Skeletal muscle cell (primary cell): Measurements from ENCODE around the gene DNAJA4.

Experiments
- DNase-seq: peaks from one replicate; pipeline ENCODE4 v3.0.0-alpha.2; 2010; ENCODE audit warnings: low read depth
- H3K4me3 ChIP-seq: 2 replicates; pipeline ENCODE4 v1.5.1; 2011; ENCODE audit warnings: low read depth, mild to moderate bottlenecking, control low read depth, low read length, moderate library complexity

Gene DNAJA4

GRCh38 chr15:78272316-78272715 lies 8.0 kb downstream of the DNAJA4 start:
- no peak overlapping the region for H3K4me3 ChIP-seq
- DNase-seq: no peak

GRCh38 chr15:78272776-78273175 lies 8.4 kb downstream of the DNAJA4 start:
- no peak for DNase-seq
- no peak overlapping the region for H3K4me3 ChIP-seq

- no peak for DNase-seq
- H3K4me3 ChIP-seq: no peak overlapping the region
These were observed 10.6 kb downstream of the DNAJA4 start for GRCh38 chr15:78274994-78275393.

- no peak for DNase-seq
- no peak overlapping the region for H3K4me3 ChIP-seq
These were observed 11.9 kb downstream of the DNAJA4 start for GRCh38 chr15:78276064-78276943.

GRCh38 chr15:78280319-78281072 lies 16.1 kb downstream of the DNAJA4 start:
- no peak for DNase-seq
- H3K4me3 ChIP-seq: no peak overlapping the region

- no peak overlapping the region for H3K4me3 ChIP-seq
- no peak for DNase-seq
These were observed 18.0 kb downstream of the DNAJA4 start for GRCh38 chr15:78282324-78282723.

GRCh38 chr15:78284758-78285157 lies 20.4 kb downstream of the DNAJA4 start:
- no peak for DNase-seq
- no peak overlapping the region for H3K4me3 ChIP-seq

- DNase-seq: no peak
These were observed 25.9 kb downstream of the DNAJA4 start for GRCh38 chr15:78290222-78290621.

GRCh38 chr15:78291052-78291451 lies 26.7 kb downstream of the DNAJA4 start:
- no peak for DNase-seq
- no peak overlapping the region for H3K4me3 ChIP-seq

More at GRCh38 chr15:78290222-78290621, 25.9 kb downstream of the DNAJA4 start:
- no peak overlapping the region for H3K4me3 ChIP-seq

- no peak overlapping the region for H3K4me3 ChIP-seq
- DNase-seq: no peak
These were observed 27.3 kb downstream of the DNAJA4 start for GRCh38 chr15:78291698-78292097.

- DNase-seq: no peak
- H3K4me3 ChIP-seq: no peak overlapping the region
These were observed 27.9 kb downstream of the DNAJA4 start for GRCh38 chr15:78292219-78292618.

GRCh38 chr15:78299101-78299930 lies 35.0 kb downstream of the DNAJA4 start, which contains the start of gene SKIC8:
Gene SKIC8, minus strand, starts transcription at chr15:78299609. Its CDS starts 3,923 bp downstream, at chr15:78295686.
- peak; percentile 67 for DNase-seq
- H3K4me3 ChIP-seq: peak within 1 kb of the TSS; percentile 100

- H3K4me3 ChIP-seq: no peak overlapping the region
- DNase-seq: no peak
These were observed 37.0 kb downstream of the DNAJA4 start for GRCh38 chr15:78301326-78301725.

GRCh38 chr15:78301828-78302227 lies 37.5 kb downstream of the DNAJA4 start:
- H3K4me3 ChIP-seq: no peak overlapping the region
- no peak for DNase-seq

- H3K4me3 ChIP-seq: no peak overlapping the region
These were observed 38.4 kb downstream of the DNAJA4 start for GRCh38 chr15:78302579-78303312.

GRCh38 chr15:78304216-78305066 lies 40.1 kb downstream of the DNAJA4 start:
- no peak for DNase-seq
- H3K4me3 ChIP-seq: no peak overlapping the region

More at GRCh38 chr15:78302579-78303312, 38.4 kb downstream of the DNAJA4 start:
- DNase-seq: peak; percentile 88

- DNase-seq: peak; percentile 66
- H3K4me3 ChIP-seq: no peak overlapping the region
These were observed 41.9 kb downstream of the DNAJA4 start for GRCh38 chr15:78306176-78306774.

GRCh38 chr15:78307976-78308375 lies 43.6 kb downstream of the DNAJA4 start:
- no peak for DNase-seq
- no peak overlapping the region for H3K4me3 ChIP-seq
